Measurements from ENCODE around the gene SLC16A9. TPM values are rescaled to one million over a fixed set of nuclear protein-coding genes. Genes with fewer than 3 reads are reported as not detected.

SLC16A9 gene
- total and polyA plus RNA-seq, 5 donors, result 0.48 to 4.3 (median 1.1) TPM

DNA sequence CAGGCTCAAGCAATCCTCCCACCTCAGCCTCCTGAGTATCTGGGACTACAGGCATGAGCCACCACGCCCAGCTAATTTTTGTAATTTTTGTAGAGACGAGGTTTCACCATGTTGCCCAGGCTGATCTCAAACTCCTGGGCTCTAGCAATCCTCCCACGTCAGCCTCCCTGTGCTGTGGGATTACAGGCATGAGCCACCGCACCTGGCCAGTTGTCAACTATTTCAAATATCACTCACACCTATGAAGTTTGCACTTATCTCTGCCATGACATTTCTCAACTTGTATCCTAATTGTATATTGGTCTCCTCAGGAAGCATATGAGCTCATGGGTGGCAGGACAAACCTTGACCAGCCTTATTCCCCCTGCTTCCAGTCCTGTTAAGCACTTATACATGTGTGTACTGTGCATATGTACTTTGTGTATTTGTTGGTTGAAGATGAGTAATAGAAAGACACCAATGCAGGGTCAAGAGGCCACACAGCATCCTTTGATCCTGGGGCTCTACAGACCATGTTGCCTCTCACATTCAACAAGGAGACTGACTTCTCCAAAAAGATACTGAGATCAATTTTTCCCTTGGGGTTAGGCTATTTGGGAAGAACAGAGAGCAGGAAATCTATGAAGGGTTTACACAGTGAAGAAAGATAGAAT, 82.2 kb downstream of the SLC16A9 start:
- Histone ChIP-seq H3K4me3 (ENCODE audit: low read length) (no peak overlapping the region), H3K9me3 (ENCODE audit: control insufficient read depth, low read length) (no peaks in the 10 kb centered on the region), H3K27me3 (ENCODE audit: control insufficient read depth, insufficient read depth) (no peaks in the 10 kb centered on the region), H3K27ac (ENCODE audit: low read length) (no peak overlapping the region), H3K4me1 (ENCODE audit: control insufficient read depth, insufficient read depth, low read length) (no peaks in the 10 kb centered on the region)
- DNase-seq, result no peak
- WGBS, result 82% methylated on average over 4 of the region's 4 CpGs
- ATAC-seq, result no peak
- intact Hi-C loops (cut with DNase I), result loop anchor here in 3 of 4 donors (2.0 to 10.0 kb wide), 7 partner anchors 180 to 843 kb away; partner anchors contain the start of gene CCDC6 (in 1 of the 3)

DNA sequence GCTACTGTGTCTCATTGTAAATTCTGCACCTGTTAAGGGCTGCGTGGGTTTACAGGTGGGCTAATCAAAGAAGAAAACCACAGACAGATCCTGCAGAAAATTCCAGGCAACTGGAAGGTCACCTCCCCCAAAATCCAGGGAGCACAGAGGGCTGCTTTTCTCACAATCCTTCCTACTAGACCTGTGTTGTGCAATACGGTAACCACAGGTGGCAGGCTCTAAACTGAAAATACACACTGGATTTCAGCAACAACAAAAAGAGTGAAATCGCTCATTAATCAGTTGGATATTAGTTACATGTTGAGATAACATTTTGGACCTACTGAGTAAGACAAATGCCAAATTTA, 83.2 kb downstream of the SLC16A9 start:
- intact Hi-C loops (cut with DNase I), result loop anchor here in 3 of 4 donors (2.0 to 10.0 kb wide), 7 partner anchors 181 to 842 kb away; partner anchors contain the start of gene CCDC6 (in 1 of the 3)
- no peaks in the 10 kb centered on the region for H3K9me3 ChIP-seq (ENCODE audit: control insufficient read depth, low read length)
- H3K27ac ChIP-seq (ENCODE audit: low read length), result no peak overlapping the region
- 57% methylated on average over 3 of the region's 3 CpGs for WGBS
- ATAC-seq, result no peak
- H3K4me3 ChIP-seq (ENCODE audit: low read length), result no peak overlapping the region
- H3K27me3 ChIP-seq (ENCODE audit: control insufficient read depth, insufficient read depth), result no peaks in the 10 kb centered on the region
- no peak for DNase-seq
- H3K4me1 ChIP-seq (ENCODE audit: control insufficient read depth, insufficient read depth, low read length), result no peaks in the 10 kb centered on the region

GRCh38 chr10:59625721-59626522, 83.7 kb downstream of the SLC16A9 start:
- H3K4me3 ChIP-seq (ENCODE audit: low read length), result no peak overlapping the region
- no peaks in the 10 kb centered on the region for H3K9me3 ChIP-seq (ENCODE audit: control insufficient read depth, low read length)
- ATAC-seq (peak; percentile 78 to 80), DNase-seq (no peak)
- H3K4me1 ChIP-seq (ENCODE audit: control insufficient read depth, insufficient read depth, low read length), result no peaks in the 10 kb centered on the region
- H3K27me3 ChIP-seq (ENCODE audit: control insufficient read depth, insufficient read depth), result no peaks in the 10 kb centered on the region
- WGBS, result 18% methylated on average over 8 of the region's 8 CpGs
- intact Hi-C loops (cut with DNase I), result loop anchor here in 3 of 4 donors (2.0 to 10.0 kb wide), 7 partner anchors 181 to 841 kb away; partner anchors contain the start of gene CCDC6 (in 1 of the 3)
- no peak overlapping the region for H3K27ac ChIP-seq (ENCODE audit: low read length)

DNA sequence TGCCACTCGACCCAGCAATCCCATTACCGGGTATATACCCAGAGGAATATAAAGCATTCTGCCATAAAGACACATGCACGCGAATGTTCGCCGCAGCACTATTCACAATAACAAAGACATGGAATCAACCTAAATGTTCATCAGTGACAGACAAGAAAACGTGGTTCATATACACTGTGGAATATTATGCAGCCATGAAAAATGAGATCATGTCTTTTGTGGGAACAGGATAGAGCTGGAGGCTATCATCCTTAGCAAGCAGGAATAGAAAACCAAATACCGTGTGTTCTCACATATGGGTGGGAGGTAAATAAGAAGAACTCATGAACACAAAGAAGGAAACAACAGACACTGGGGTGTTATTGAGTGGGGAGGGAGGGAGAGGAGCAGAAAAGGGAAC, 84.7 kb downstream of the SLC16A9 start:
- WGBS, result 93% methylated on average over 8 of the region's 8 CpGs
- DNase-seq, result no peak
- intact Hi-C loops (cut with DNase I), result loop anchor here in 3 of 4 donors (5.0 to 10.0 kb wide), 10 partner anchors 182 to 843 kb away; partner anchors contain the start of gene CCDC6 (in 1 of the 3)
- Histone ChIP-seq H3K27ac (ENCODE audit: low read length) (no peak overlapping the region), H3K27me3 (ENCODE audit: control insufficient read depth, insufficient read depth) (no peaks in the 10 kb centered on the region), H3K4me3 (ENCODE audit: low read length) (no peak overlapping the region), H3K9me3 (ENCODE audit: control insufficient read depth, low read length) (no peaks in the 10 kb centered on the region), H3K4me1 (ENCODE audit: control insufficient read depth, insufficient read depth, low read length) (no peaks in the 10 kb centered on the region)
- ATAC-seq, result no peak

DNA sequence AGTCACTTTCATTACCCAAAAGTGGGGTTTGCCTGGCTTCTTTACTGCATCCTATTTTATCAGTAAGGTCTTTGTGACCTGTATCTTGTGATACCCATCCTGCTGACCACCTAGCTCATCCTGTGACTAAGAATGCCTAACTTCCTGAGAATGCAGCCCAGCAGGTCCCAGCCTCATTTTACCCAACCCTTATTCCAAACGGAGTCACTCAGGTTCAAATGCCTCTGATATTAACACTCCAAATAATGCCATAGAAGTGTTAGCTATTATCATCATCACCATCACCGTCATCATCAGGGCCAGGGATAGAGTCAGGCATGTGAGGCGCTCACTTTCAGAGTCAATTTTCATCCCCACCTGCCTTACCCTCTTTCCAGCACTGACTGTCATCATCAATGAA, 85.5 kb downstream of the SLC16A9 start:
- 89% methylated on average over 3 of the region's 3 CpGs for WGBS
- intact Hi-C loops (cut with DNase I), result loop anchor here in 3 of 4 donors (5.0 to 10.0 kb wide), 8 partner anchors 203 to 842 kb away; partner anchors contain the start of gene CCDC6 (in 1 of the 3)
- ATAC-seq (no peak), DNase-seq (no peak)
- no peak overlapping the region for H3K4me3 ChIP-seq (ENCODE audit: low read length)
- H3K27ac ChIP-seq (ENCODE audit: low read length), result no peak overlapping the region
- H3K4me1 ChIP-seq (ENCODE audit: control insufficient read depth, insufficient read depth, low read length), result no peaks in the 10 kb centered on the region
- H3K9me3 ChIP-seq (ENCODE audit: control insufficient read depth, low read length), result no peaks in the 10 kb centered on the region
- no peaks in the 10 kb centered on the region for H3K27me3 ChIP-seq (ENCODE audit: control insufficient read depth, insufficient read depth)

DNA sequence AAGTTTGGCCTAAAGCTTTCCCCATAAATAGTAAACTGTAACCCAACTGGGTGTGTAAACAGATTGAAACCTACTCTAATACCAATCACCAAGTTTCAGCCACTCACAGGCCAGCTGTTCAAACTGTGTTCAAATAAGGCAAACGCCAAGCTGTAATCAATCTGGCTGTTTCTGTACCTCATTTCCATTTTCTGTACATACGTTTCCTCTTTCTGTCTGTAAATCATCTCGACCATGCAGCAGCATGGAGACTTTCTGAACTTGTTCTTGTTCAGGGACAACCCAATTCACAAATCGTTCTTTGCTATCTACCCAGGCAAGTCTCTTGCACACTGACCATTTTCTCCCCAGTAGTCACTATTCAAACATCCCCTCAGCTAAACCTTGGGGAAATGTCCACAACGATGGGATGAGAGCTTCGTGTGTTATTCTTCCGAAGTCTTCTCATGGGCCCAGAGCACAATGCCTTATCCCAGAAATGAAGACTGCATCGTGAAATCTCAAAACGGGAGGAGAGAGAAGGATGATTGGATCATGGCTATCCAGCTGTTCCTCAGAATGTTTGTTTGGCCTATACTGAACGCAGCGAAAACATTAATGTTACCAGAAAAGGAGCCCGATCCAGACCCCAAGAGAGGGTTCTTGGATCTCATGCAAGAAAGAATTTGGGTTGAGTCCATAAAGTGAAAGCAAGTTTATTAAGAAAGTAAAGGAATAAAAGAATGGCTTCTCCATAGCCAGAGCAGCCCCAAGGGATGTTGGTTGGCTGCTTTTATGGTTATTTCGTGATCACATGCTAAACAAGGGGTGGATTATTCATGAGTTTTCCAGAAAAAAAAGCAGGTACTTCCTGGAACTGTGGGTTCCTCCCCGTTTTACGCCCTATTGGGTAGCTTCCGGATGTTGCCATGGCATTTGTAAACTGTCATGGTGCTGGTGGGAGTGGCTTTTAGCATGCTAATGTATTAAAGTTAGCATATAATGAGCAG, 86.2 kb downstream of the SLC16A9 start:
- whole genome bisulfite sequencing, result 44% methylated on average over 16 of the region's 16 CpGs
- H3K9me3 ChIP-seq (ENCODE audit: control insufficient read depth, low read length), result no peaks in the 10 kb centered on the region
- intact Hi-C loops (cut with DNase I), result loop anchor here in 3 of 4 donors (5.0 to 10.0 kb wide), 8 partner anchors 204 to 841 kb away; partner anchors contain the start of gene CCDC6 (in 1 of the 3)
- ATAC-seq (peak; percentile 65 to 79), DNase-seq (peak in 2 of 3 donors; percentile 47 to 75)
- H3K4me3 ChIP-seq (ENCODE audit: low read length), result no peak overlapping the region
- H3K27me3 ChIP-seq (ENCODE audit: control insufficient read depth, insufficient read depth), result no peaks in the 10 kb centered on the region
- H3K4me1 ChIP-seq (ENCODE audit: control insufficient read depth, insufficient read depth, low read length), result no peaks in the 10 kb centered on the region
- H3K27ac ChIP-seq (ENCODE audit: low read length), result peak overlapping the region; percentile 49

DNA sequence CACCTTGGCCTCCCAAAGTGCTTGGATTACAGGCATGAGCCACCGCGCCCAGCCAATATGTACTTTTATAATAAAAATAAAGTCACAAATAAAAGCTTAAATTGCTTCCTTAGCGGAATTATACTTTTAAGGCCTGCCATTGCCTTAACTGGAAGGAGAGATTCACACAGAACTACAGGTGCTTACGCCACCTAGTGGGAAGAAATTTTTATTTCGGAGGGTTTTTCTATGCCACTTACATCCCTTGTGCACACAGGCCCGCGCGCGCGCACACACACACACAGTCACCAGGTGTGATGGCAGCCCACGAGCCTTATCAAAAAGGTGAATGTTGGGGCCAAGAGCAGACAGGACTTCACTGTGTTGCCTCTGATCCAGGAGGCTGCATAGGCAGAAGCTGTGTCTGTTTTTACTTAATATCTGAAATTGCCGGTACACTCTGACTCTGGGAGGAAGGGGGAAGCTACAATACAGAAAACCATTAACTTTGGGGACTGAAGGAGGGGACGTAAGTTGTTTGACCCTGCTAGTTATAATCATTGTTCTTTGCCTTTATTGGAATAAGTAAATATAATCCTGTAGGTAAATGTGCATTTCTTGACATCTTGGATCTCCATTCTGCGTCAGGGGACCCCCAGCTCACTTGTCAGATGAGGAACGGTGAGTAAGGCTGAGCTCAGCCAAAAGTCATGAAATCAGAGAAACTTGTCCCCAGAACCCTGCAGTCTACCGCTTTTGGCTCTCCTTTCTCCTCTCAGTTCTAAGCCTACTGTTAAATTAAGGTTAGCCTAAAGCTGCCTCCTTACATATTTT, 87.1 kb downstream of the SLC16A9 start:
- ATAC-seq, result peak; percentile 25 to 52
- Histone ChIP-seq H3K27me3 (ENCODE audit: control insufficient read depth, insufficient read depth) (no peaks in the 10 kb centered on the region), H3K4me1 (ENCODE audit: control insufficient read depth, insufficient read depth, low read length) (no peaks in the 10 kb centered on the region), H3K27ac (ENCODE audit: low read length) (no peak overlapping the region), H3K4me3 (ENCODE audit: low read length) (no peak overlapping the region), H3K9me3 (ENCODE audit: control insufficient read depth, low read length) (no peaks in the 10 kb centered on the region)
- intact Hi-C loops (cut with DNase I), result loop anchor here in 3 of 4 donors (5.0 to 10.0 kb wide), 8 partner anchors 205 to 840 kb away; partner anchors contain the start of gene CCDC6 (in 1 of the 3)
- peak in 1 of 3 donors; percentile 80 for DNase-seq
- 59% methylated on average over 16 of the region's 16 CpGs for WGBS

GRCh38 chr10:59621771-59622170, 87.9 kb downstream of the SLC16A9 start:
- ATAC-seq, result no peak
- no peak for DNase-seq

GRCh38 chr10:59618666-59619065, 91.0 kb downstream of the SLC16A9 start:
- Histone ChIP-seq H3K4me1 (ENCODE audit: control insufficient read depth, insufficient read depth, low read length) (no peaks in the 10 kb centered on the region), H3K4me3 (ENCODE audit: low read length) (no peak overlapping the region), H3K9me3 (ENCODE audit: control insufficient read depth, low read length) (no peaks in the 10 kb centered on the region), H3K27ac (ENCODE audit: low read length) (no peak overlapping the region), H3K27me3 (ENCODE audit: control insufficient read depth, insufficient read depth) (no peaks in the 10 kb centered on the region)
- intact Hi-C loops (cut with DNase I), result no loop called here
- 38% methylated on average over 4 of the region's 4 CpGs for WGBS
- no peak for DNase-seq
- ATAC-seq, result no peak

More at GRCh38 chr10:59621771-59622170, 87.9 kb downstream of the SLC16A9 start:
- Histone ChIP-seq H3K27me3 (ENCODE audit: control insufficient read depth, insufficient read depth) (no peaks in the 10 kb centered on the region), H3K9me3 (ENCODE audit: control insufficient read depth, low read length) (no peaks in the 10 kb centered on the region), H3K4me1 (ENCODE audit: control insufficient read depth, insufficient read depth, low read length) (no peaks in the 10 kb centered on the region), H3K4me3 (ENCODE audit: low read length) (no peak overlapping the region), H3K27ac (ENCODE audit: low read length) (no peak overlapping the region)
- WGBS, result 100% methylated on average over 1 of the region's 1 CpG
- intact Hi-C loops (cut with DNase I), result loop anchor here in 3 of 4 donors (5.0 to 10.0 kb wide), 8 partner anchors 206 to 839 kb away; partner anchors contain the start of gene CCDC6 (in 1 of the 3)
